Testis (tissue), 5 donors: ENCODE data around the gene TNFSF11. TPM values are rescaled to one million over a fixed set of nuclear protein-coding genes. Genes with fewer than 3 reads are reported as not detected.

Experiments
- DNase-seq: peaks from one replicate; pipeline ENCODE4 v3.0.0-alpha.2; 2019
- H3K27ac ChIP-seq, 2 donors: fragments of 200-600 bp; sonication (generic); one replicate each; pipeline ENCODE4 v1.5.1; 2019
- H3K27me3 ChIP-seq: fragments of 200-600 bp; sonication (generic); one replicate; pipeline ENCODE4 v1.5.1; 2019
- H3K36me3 ChIP-seq: fragments of 200-600 bp; sonication (generic); one replicate; pipeline ENCODE4 v1.5.1; 2017; ENCODE audit warnings: low read depth; ENCODE audit errors: missing control alignments
- H3K4me1 ChIP-seq: fragments of 200-600 bp; sonication (generic); one replicate; pipeline ENCODE4 v1.5.1; 2019
- H3K4me3 ChIP-seq, 2 donors: fragments of 200-600 bp; sonication (generic); one replicate each; pipeline ENCODE4 v1.5.1; 2017 to 2019
- H3K9me3 ChIP-seq: fragments of 200-600 bp; sonication (generic); one replicate; pipeline ENCODE4 v1.5.1; 2017
- POLR2A ChIP-seq: fragments of 450-650 bp; IDR thresholded peaks from one replicate; pipeline ENCODE4 v1.6.1; 2017; ENCODE audit warnings: antibody characterized with exemption, mild to moderate bottlenecking, moderate library complexity
- WGBS, 2 donors: methylation state at CpG; one replicate each; pipeline ENCODE4 v1.1.5; 2018; 5-methylcytosine and 5-hydroxymethylcytosine counted together
- intact Hi-C: fragments of 100-400 bp; cut with DNase I; formaldehyde crosslinking; loops from one replicate; pipeline ENCODE4 v1.15.1; 2023; ENCODE audit warnings: low total_unique reads
- long read RNA-seq, 2 donors: transcript quantifications; one replicate each; lab custom pipeline, GENCODE V29; 2026
- polyA plus RNA-seq: library from polyadenylated mRNA; stranded (reverse); fragments of 350-450 nt; fragmentation: Illumina TruSeq; extraction: RNeasy Lipid Tissue Mini Kit (QIAGEN cat#74804); gene quantifications from one replicate; pipeline ENCODE4 v1.2.3, GENCODE V29; 2014; ENCODE audit warnings: low read depth, low replicate concordance; ENCODE audit not compliant: insufficient read depth
- total RNA-seq, 2 donors: library from RNA; depleted of rRNA; stranded (reverse); fragments of >200 nt; gene quantifications; one replicate each; pipeline ENCODE4 v1.2.3, GENCODE V29; 2016
- TF ChIP-seq, protein P1 (sequence below), 3 experiments: fragments of 450-650 bp in 2 of 3; fragments of 200-600 bp in 1 of 3; sonication (generic) in 1 of 3; IDR thresholded peaks; one replicate each; pipeline ENCODE4 v1.5.1; 2016 to 2019; ENCODE audit warnings: antibody characterized with exemption in 3 of 3, mild to moderate bottlenecking in 2 of 3, moderate library complexity in 1 of 3

TNFSF11 gene
- total RNA-seq (1 to 10 TPM in 1 of 2 donors, under 1 TPM in 1; 0.93 to 2.0 TPM), polyA plus RNA-seq (1.8 TPM)
- long read RNA-seq, donor 1: 0 reads
- long read RNA-seq, donor 2, partial matches to known transcripts: 0 of 3 reads
- long read RNA-seq, donor 2, other reads (novel, unspliced or antisense): 0 of 3 reads

DNA sequence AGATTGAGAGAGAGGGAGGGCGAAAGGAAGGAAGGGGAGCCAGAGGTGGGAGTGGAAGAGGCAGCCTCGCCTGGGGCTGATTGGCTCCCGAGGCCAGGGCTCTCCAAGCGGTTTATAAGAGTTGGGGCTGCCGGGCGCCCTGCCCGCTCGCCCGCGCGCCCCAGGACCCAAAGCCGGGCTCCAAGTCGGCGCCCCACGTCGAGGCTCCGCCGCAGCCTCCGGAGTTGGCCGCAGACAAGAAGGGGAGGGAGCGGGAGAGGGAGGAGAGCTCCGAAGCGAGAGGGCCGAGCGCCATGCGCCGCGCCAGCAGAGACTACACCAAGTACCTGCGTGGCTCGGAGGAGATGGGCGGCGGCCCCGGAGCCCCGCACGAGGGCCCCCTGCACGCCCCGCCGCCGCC lies at the start of gene TNFSF11:
TSS of gene TNFSF11 (plus strand) at position 142 of the 400 bp plus-strand sequence. CDS start at position 294, 152 bp downstream.
- TF ChIP-seq, protein P1, sequence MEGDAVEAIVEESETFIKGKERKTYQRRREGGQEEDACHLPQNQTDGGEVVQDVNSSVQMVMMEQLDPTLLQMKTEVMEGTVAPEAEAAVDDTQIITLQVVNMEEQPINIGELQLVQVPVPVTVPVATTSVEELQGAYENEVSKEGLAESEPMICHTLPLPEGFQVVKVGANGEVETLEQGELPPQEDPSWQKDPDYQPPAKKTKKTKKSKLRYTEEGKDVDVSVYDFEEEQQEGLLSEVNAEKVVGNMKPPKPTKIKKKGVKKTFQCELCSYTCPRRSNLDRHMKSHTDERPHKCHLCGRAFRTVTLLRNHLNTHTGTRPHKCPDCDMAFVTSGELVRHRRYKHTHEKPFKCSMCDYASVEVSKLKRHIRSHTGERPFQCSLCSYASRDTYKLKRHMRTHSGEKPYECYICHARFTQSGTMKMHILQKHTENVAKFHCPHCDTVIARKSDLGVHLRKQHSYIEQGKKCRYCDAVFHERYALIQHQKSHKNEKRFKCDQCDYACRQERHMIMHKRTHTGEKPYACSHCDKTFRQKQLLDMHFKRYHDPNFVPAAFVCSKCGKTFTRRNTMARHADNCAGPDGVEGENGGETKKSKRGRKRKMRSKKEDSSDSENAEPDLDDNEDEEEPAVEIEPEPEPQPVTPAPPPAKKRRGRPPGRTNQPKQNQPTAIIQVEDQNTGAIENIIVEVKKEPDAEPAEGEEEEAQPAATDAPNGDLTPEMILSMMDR (IDR thresholded peaks at IDR 0.05): no peak
- no peak for TF ChIP-seq POLR2A

DNA sequence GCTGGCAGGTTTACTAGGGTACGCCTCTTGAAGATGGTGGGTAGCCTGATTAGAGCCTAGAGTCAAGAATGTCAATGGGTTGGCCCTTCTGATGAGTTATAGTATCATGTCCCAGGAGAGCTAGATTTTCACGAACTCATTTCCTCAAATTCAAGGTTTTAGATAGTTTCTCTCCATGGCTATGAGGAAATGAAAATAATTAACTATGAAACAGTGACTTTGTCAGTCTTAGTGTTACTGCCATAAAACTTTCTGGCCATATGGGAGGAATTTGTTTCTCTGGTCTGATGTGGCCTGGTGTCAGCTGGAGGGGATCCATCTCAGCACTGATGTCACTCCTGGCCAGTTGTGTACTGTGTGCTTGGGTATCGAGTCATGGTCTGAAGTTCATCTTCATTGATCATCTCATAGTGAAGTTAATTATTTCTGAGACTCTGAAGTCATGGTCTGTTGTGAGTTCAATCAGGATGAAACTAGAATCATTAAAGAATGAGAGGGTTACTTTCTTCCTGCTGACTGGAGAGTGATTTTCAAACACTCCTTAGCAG lies 49.4 kb upstream of the TNFSF11 start:
- Histone ChIP-seq H3K4me1 (no peaks in the 10 kb centered on the region), H3K9me3 (no peaks in the 10 kb centered on the region), H3K27ac (no peak overlapping the region), H3K27me3 (no peaks in the 10 kb centered on the region), H3K4me3 (no peak overlapping the region), H3K36me3 (no peaks in the 10 kb centered on the region)
- intact Hi-C loops: no loop called here
- TF ChIP-seq, protein P1 (IDR thresholded peaks at IDR 0.05): no peak
- TF ChIP-seq POLR2A: no peak
- DNase-seq: no peak
- 82 to 83% methylated on average over 3 of the region's 3 CpGs for WGBS, 2 donors

More for the DNA sequence above, at the start of gene TNFSF11:
- H3K36me3 ChIP-seq: no peaks in the 10 kb centered on the region
- intact Hi-C loops: no loop called here
- peak within 1 kb of the TSS; percentile 12 to 51 for H3K4me3 ChIP-seq
- no peaks in the 10 kb centered on the region for H3K9me3 ChIP-seq
- H3K4me1 ChIP-seq: peaks cover 4% of the 10 kb centered on the region
- DNase-seq: no peak
- no peaks in the 10 kb centered on the region for H3K27me3 ChIP-seq
- WGBS, 2 donors: 3 to 4% methylated on average over 4 to 29 of the region's 39 CpGs
- no peak within 1 kb of the TSS for H3K27ac ChIP-seq

DNA sequence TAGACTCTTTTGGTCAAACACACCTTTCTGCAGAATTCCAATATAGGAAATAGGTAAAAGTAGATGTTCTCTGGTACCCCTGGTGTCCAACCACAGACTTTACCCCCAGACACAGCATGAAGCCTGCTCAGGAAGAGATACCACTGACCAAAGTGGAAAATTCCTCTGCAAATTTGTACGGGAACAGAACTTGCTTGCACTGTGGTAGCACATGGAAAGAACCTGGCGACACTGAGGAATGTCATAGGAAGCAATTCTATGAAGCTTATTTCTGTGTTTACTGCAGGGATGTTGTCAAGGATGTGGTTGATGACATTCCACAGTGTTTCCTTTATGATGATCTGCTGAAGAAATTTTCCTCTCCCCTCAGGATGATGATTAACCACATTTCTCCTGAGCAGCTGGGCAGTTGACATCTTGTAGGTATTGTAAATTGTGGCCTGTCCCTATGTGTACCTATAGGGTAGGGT lies 48.9 kb upstream of the TNFSF11 start:
- no peak for DNase-seq
- Histone ChIP-seq H3K36me3 (no peaks in the 10 kb centered on the region), H3K27ac (no peak overlapping the region), H3K4me1 (no peaks in the 10 kb centered on the region), H3K27me3 (no peaks in the 10 kb centered on the region), H3K9me3 (no peaks in the 10 kb centered on the region), H3K4me3 (no peak overlapping the region)
- no peak for TF ChIP-seq POLR2A
- TF ChIP-seq, protein P1 (IDR thresholded peaks at IDR 0.05): no peak
- 80 to 87% methylated on average over 2 of the region's 2 CpGs for WGBS, 2 donors
- intact Hi-C loops: no loop called here

DNA sequence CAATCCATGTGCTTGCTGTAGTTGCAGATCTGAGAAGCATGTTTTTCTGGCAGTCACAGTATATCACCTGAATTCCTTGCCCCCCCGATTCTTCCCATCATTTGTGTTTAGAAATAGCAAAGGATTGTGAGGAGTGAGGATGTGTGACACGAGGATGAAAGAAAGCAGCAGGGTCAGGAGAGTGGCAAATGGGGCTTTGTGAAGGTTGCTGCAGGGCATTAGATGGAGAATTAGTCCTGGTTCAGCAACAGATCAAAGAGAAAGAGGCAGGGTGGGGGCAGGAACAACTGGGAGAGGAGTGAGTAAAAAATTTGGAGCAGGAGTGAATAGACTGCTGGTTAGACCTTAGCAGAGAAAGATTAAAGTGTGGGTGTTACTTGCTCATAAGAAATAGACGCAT lies 47.7 kb upstream of the TNFSF11 start:
- DNase-seq: no peak
- Histone ChIP-seq H3K27ac (no peak overlapping the region), H3K36me3 (no peaks in the 10 kb centered on the region), H3K4me3 (no peak overlapping the region), H3K9me3 (no peaks in the 10 kb centered on the region), H3K4me1 (no peaks in the 10 kb centered on the region), H3K27me3 (no peaks in the 10 kb centered on the region)
- no peak for TF ChIP-seq POLR2A
- TF ChIP-seq, protein P1 (IDR thresholded peaks at IDR 0.05): no peak
- 62 to 70% methylated on average over 3 of the region's 3 CpGs for WGBS, 2 donors
- intact Hi-C loops: no loop called here

DNA sequence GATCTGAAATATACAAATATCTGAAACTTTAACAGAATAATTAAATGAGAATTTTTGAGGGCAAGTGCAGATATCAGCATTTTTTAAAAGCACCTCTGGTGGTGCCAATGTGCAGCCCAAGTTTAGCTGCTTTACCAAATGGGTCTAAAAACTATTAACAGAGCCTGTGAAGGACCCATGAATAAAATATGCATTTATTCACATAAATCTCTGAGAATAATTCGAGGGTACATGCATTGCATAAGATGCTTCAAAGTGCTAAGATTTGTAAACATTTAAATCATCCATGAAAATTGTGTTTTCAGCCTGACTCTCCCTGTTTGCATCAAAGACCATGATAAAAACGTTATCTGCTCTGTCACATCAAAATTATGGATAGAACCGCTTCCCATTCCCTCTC lies 47.1 kb upstream of the TNFSF11 start:
- Histone ChIP-seq H3K27ac (no peak overlapping the region), H3K9me3 (no peaks in the 10 kb centered on the region), H3K36me3 (no peaks in the 10 kb centered on the region), H3K4me1 (no peaks in the 10 kb centered on the region), H3K4me3 (no peak overlapping the region), H3K27me3 (no peaks in the 10 kb centered on the region)
- no peak for DNase-seq
- no peak for TF ChIP-seq POLR2A
- TF ChIP-seq, protein P1 (IDR thresholded peaks at IDR 0.05): no peak
- 55 to 57% methylated on average over 3 of the region's 3 CpGs for WGBS, 2 donors
- intact Hi-C loops: no loop called here
